Measurements from ENCODE around the gene EEF1AKMT2. TPM values are rescaled to one million over a fixed set of nuclear protein-coding genes. Genes with fewer than 3 reads are reported as not detected.
"Not testable (repeated sequence)": the region's sequence is repeated elsewhere in the genome, so short reads cannot be mapped to it uniquely, and the experiment has no call there.

Gene EEF1AKMT2
- total RNA-seq, 1 donor: 20.3 TPM

DNA sequence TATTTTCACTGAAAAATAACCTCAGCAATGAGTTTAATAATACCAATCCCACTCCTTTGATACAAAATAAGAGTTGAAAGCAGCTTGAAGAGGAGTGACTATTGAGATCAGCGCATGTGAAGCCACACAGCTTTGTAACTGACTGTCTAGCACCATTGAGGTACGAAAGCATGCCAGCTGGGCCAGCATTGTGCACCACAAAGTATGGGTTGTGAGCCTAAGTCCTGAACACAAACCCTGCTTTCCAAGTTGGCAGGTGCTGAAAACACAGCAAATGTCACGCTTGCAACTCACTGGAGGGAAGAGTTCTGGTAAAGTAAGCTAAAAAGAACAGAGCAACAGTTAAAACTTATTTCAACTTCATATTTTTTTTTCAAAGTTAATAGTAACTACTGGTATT lies 43.5 kb downstream of the EEF1AKMT2 start:
- no peaks in the 10 kb centered on the region for H3K27me3 ChIP-seq (ENCODE audit: insufficient read depth, low read length)
- no peaks in the 10 kb centered on the region for H4K20me1 ChIP-seq (ENCODE audit: insufficient read depth, low read length)
- H3K4me2 ChIP-seq (ENCODE audit: insufficient read depth, low read length): no peak overlapping the region
- no peak overlapping the region for H3K27ac ChIP-seq (ENCODE audit: low read depth, low read length)
- H3K79me2 ChIP-seq (ENCODE audit: insufficient read depth, low read length): no peaks in the 10 kb centered on the region
- H2AFZ ChIP-seq (ENCODE audit: low read length): no peak overlapping the region
- TF ChIP-seq, protein P1, sequence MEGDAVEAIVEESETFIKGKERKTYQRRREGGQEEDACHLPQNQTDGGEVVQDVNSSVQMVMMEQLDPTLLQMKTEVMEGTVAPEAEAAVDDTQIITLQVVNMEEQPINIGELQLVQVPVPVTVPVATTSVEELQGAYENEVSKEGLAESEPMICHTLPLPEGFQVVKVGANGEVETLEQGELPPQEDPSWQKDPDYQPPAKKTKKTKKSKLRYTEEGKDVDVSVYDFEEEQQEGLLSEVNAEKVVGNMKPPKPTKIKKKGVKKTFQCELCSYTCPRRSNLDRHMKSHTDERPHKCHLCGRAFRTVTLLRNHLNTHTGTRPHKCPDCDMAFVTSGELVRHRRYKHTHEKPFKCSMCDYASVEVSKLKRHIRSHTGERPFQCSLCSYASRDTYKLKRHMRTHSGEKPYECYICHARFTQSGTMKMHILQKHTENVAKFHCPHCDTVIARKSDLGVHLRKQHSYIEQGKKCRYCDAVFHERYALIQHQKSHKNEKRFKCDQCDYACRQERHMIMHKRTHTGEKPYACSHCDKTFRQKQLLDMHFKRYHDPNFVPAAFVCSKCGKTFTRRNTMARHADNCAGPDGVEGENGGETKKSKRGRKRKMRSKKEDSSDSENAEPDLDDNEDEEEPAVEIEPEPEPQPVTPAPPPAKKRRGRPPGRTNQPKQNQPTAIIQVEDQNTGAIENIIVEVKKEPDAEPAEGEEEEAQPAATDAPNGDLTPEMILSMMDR (IDR thresholded peaks at IDR 0.05; ENCODE audit: extremely low read depth, low read depth, low read length): no peak
- H3K9me3 ChIP-seq (ENCODE audit: low read depth, low read length): no peaks in the 10 kb centered on the region
- DNase-seq (ENCODE audit: insufficient read length, low spot score, missing footprints): no peak
- peaks cover 12% of the 10 kb centered on the region for H3K36me3 ChIP-seq (ENCODE audit: insufficient read depth, low read length)
- H3K4me1 ChIP-seq (ENCODE audit: insufficient read depth, low read length): peaks cover 10% of the 10 kb centered on the region
- no peak overlapping the region for H3K4me3 ChIP-seq (ENCODE audit: insufficient read depth, low read length)

DNA sequence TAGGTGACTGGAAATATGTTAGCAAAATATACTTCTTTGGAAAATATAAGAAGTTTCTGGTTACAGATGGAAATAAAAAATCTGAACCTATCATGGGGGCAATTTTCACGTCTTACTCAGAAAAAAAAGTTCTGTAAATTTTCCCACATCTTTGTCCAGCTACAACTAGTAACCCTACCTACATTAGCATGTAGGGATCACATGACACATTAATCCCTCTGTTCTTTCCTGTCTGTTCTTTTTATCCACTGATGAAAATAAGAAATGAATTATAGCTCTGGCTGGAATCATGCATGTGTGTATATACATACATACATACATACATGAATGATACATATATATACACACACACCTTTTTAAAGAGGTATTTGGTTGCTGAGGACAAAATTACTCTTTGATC lies 43.9 kb downstream of the EEF1AKMT2 start:
- H3K27ac ChIP-seq (ENCODE audit: low read depth, low read length): no peak overlapping the region

DNA sequence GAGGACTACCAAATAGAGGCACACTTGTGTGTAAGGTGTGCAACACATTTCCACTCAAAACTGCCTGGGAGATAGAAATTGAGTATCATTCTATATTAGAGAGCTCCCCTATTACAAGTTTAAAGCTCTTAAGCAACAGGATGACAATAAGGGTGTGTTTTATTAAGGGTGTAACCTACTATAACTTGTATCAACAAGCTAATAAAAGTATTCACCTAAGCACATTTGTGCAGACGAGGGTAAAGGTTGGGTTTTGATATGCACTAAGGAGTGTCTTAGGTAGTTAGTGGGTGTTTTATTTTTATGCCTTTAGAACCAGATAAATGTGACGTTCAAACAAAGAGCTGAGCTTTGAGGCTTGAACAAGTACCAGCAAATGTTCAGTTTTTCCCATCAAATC lies 44.7 kb downstream of the EEF1AKMT2 start:
- H3K36me3 ChIP-seq (ENCODE audit: insufficient read depth, low read length): peaks cover 12% of the 10 kb centered on the region
- peaks cover 8% of the 10 kb centered on the region for H3K79me2 ChIP-seq (ENCODE audit: insufficient read depth, low read length)
- no peaks in the 10 kb centered on the region for H3K9me3 ChIP-seq (ENCODE audit: low read depth, low read length)
- peaks cover 16% of the 10 kb centered on the region for H3K4me1 ChIP-seq (ENCODE audit: insufficient read depth, low read length)
- H3K4me3 ChIP-seq (ENCODE audit: insufficient read depth, low read length): no peak overlapping the region
- DNase-seq (ENCODE audit: insufficient read length, low spot score, missing footprints): no peak
- TF ChIP-seq, protein P1 (IDR thresholded peaks at IDR 0.05; ENCODE audit: extremely low read depth, low read depth, low read length): no peak
- H3K27ac ChIP-seq (ENCODE audit: low read depth, low read length): no peak overlapping the region
- H2AFZ ChIP-seq (ENCODE audit: low read length): no peak overlapping the region
- H3K4me2 ChIP-seq (ENCODE audit: insufficient read depth, low read length): no peak overlapping the region
- peaks cover 8% of the 10 kb centered on the region for H4K20me1 ChIP-seq (ENCODE audit: insufficient read depth, low read length)
- H3K27me3 ChIP-seq (ENCODE audit: insufficient read depth, low read length): no peaks in the 10 kb centered on the region

More for the DNA sequence above, 43.9 kb downstream of the EEF1AKMT2 start:
- H3K4me3 ChIP-seq (ENCODE audit: insufficient read depth, low read length): no peak overlapping the region
- H3K4me2 ChIP-seq (ENCODE audit: insufficient read depth, low read length): no peak overlapping the region
- H4K20me1 ChIP-seq (ENCODE audit: insufficient read depth, low read length): no peaks in the 10 kb centered on the region
- DNase-seq (ENCODE audit: insufficient read length, low spot score, missing footprints): no peak
- H3K4me1 ChIP-seq (ENCODE audit: insufficient read depth, low read length): peaks cover 10% of the 10 kb centered on the region
- H3K9me3 ChIP-seq (ENCODE audit: low read depth, low read length): no peaks in the 10 kb centered on the region
- H3K27me3 ChIP-seq (ENCODE audit: insufficient read depth, low read length): no peaks in the 10 kb centered on the region
- peaks cover 12% of the 10 kb centered on the region for H3K36me3 ChIP-seq (ENCODE audit: insufficient read depth, low read length)
- TF ChIP-seq, protein P1 (IDR thresholded peaks at IDR 0.05; ENCODE audit: extremely low read depth, low read depth, low read length): no peak
- no peak overlapping the region for H2AFZ ChIP-seq (ENCODE audit: low read length)
- peaks cover 1% of the 10 kb centered on the region for H3K79me2 ChIP-seq (ENCODE audit: insufficient read depth, low read length)

DNA sequence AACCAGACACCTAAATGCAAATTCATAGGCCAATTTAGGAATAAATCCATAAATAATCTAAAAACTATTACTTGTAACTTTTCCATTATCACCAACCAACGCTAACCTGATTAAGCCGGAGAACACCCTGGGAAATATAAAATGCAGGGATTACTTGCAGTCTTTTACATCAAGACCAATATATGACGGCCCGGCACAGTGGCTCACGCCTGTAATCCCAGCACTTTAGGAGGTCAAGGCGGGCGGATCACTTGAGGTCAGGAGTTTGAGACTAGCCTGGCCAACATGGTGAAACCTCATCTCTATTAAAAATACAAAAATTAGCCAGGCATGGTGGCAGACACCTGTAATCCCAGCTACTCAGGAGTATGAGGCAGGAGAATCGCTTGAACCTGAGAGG lies 45.2 kb downstream of the EEF1AKMT2 start:
- H3K27ac ChIP-seq (ENCODE audit: low read depth, low read length); H3K27me3 ChIP-seq (ENCODE audit: insufficient read depth, low read length); DNase-seq (ENCODE audit: insufficient read length, low spot score, missing footprints); H2AFZ ChIP-seq (ENCODE audit: low read length); H3K9me3 ChIP-seq (ENCODE audit: low read depth, low read length); H3K79me2 ChIP-seq (ENCODE audit: insufficient read depth, low read length); H3K4me3 ChIP-seq (ENCODE audit: insufficient read depth, low read length); H3K4me2 ChIP-seq (ENCODE audit: insufficient read depth, low read length): not testable (repeated sequence)
- Histone ChIP-seq H4K20me1 (ENCODE audit: insufficient read depth, low read length) (peaks cover 10% of the 10 kb centered on the region), H3K36me3 (ENCODE audit: insufficient read depth, low read length) (peaks cover 12% of the 10 kb centered on the region), H3K4me1 (ENCODE audit: insufficient read depth, low read length) (peaks cover 16% of the 10 kb centered on the region)

Data from osteoblast (primary cell).